Neural progenitor cell (in vitro differentiated cells): ENCODE results near the gene CNTNAP4. TPM values are rescaled to one million over a fixed set of nuclear protein-coding genes. Genes with fewer than 3 reads are reported as not detected.

ENCODE experiments used
- DNase-seq: peaks from one replicate; pipeline ENCODE4 v3.0.0-alpha.2; 2016; ENCODE audit warnings: low spot score
- H2AFZ ChIP-seq: fragments of 200-600 bp; sonication (generic); replicated peaks from 2 replicates; pipeline ENCODE4 v1.6.1; 2016; ENCODE audit warnings: antibody characterized with exemption
- H3F3A ChIP-seq: fragments of 200-600 bp; sonication (generic); 2 replicates; pipeline ENCODE4 v1.6.1; 2016; ENCODE audit warnings: antibody characterized with exemption, low read depth
- H3K27ac ChIP-seq: fragments of 200-600 bp; sonication (generic); 2 replicates; pipeline ENCODE4 v1.5.1; 2016; ENCODE audit warnings: mild to moderate bottlenecking
- H3K27me3 ChIP-seq: fragments of 200-600 bp; sonication (generic); 2 replicates; pipeline ENCODE4 v1.6.1; 2016; ENCODE audit warnings: mild to moderate bottlenecking, moderate library complexity
- H3K36me3 ChIP-seq: fragments of 200-600 bp; sonication (generic); 2 replicates; pipeline ENCODE4 v1.5.1; 2016
- H3K4me1 ChIP-seq: fragments of 200-600 bp; sonication (generic); 2 replicates; pipeline ENCODE4 v1.6.1; 2016; ENCODE audit warnings: mixed run types
- H3K4me2 ChIP-seq: fragments of 200-600 bp; sonication (generic); 2 replicates; pipeline ENCODE4 v1.6.1; 2016
- H3K4me3 ChIP-seq: fragments of 200-600 bp; sonication (generic); 2 replicates; pipeline ENCODE4 v1.5.1; 2016
- H3K79me2 ChIP-seq: fragments of 200-600 bp; sonication (generic); 2 replicates; pipeline ENCODE4 v1.6.1; 2016; ENCODE audit warnings: low read depth
- H3K9ac ChIP-seq: fragments of 200-600 bp; sonication (generic); 2 replicates; pipeline ENCODE4 v1.6.1; 2016
- H3K9me3 ChIP-seq: fragments of 200-600 bp; sonication (generic); 2 replicates; pipeline ENCODE4 v1.5.1; 2016; ENCODE audit warnings: low read depth
- H4K20me1 ChIP-seq: fragments of 200-600 bp; sonication (generic); 2 replicates; pipeline ENCODE4 v1.6.1; 2016; ENCODE audit warnings: low read depth
- H3K27ac Mint-ChIP-seq: 3 replicates; pipeline ENCODE4 v1.8.0; 2021; ENCODE audit warnings: mixed read lengths
- H3K27me3 Mint-ChIP-seq: 2 replicates; pipeline ENCODE4 v1.8.0; 2022; ENCODE audit warnings: low read depth, mild to moderate bottlenecking, inconsistent platforms, moderate library complexity, mixed read lengths; ENCODE audit not compliant: insufficient read depth
- H3K36me3 Mint-ChIP-seq: 3 replicates; pipeline ENCODE4 v1.8.0; 2021; ENCODE audit warnings: mixed read lengths
- H3K4me1 Mint-ChIP-seq: 3 replicates; pipeline ENCODE4 v1.8.0; 2021; ENCODE audit warnings: mixed read lengths
- H3K4me3 Mint-ChIP-seq: 3 replicates; pipeline ENCODE4 v1.8.0; 2021; ENCODE audit warnings: mild to moderate bottlenecking, moderate library complexity, mixed read lengths
- H3K9me3 Mint-ChIP-seq: 3 replicates; pipeline ENCODE4 v1.8.0; 2020; ENCODE audit warnings: mixed read lengths
- CTCF ChIP-seq: fragments of 200-600 bp; sonication (generic); IDR thresholded peaks from 2 replicates; pipeline ENCODE4 v1.5.1; 2017; ENCODE audit warnings: antibody characterized with exemption, mild to moderate bottlenecking
- EZH2 ChIP-seq: fragments of 200-600 bp; sonication (generic); IDR thresholded peaks from 2 replicates; pipeline ENCODE4 v1.6.1; 2017; ENCODE audit warnings: antibody characterized with exemption, mild to moderate bottlenecking, moderate library complexity
- EZH2phosphoT487 ChIP-seq: fragments of 200-600 bp; sonication (generic); IDR thresholded peaks from 2 replicates; pipeline ENCODE4 v1.6.1; 2017; ENCODE audit warnings: antibody characterized with exemption
- total RNA-seq: library from RNA; depleted of rRNA; stranded (reverse); fragments of >200 nt; gene quantifications from 2 replicates; pipeline ENCODE4 v1.2.3, GENCODE V29; 2015; ENCODE audit warnings: low replicate concordance

CNTNAP4 gene
- total RNA-seq, 1 donor from 2014 or later = 0.41 TPM

DNA sequence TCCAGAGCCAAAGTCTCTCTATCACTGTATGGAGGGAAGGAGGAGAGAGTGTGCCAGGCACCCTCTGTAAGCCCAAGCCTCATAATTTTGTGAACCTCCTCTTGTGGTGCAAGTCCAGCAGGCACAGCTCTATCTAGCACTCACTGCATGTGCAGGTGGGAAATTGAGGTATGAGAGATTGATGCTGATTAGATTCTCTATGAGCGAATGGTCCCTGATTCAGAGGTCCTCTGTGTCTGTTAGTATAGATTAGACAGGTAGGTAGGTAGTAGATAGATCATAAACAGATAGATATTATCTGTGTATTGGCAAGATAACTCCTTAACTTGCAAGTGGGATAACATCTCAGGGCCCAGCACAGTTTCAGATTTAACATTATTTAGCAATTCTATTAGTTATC lies 209.5 kb downstream of the CNTNAP4 start:
- no peak overlapping the region for H3K9ac ChIP-seq
- no peak overlapping the region for H3K27ac ChIP-seq
- H3F3A ChIP-seq = no peaks in the 10 kb centered on the region
- H3K79me2 ChIP-seq = no peaks in the 10 kb centered on the region
- H3K36me3 Mint-ChIP-seq = no peaks in the 10 kb centered on the region
- no peaks in the 10 kb centered on the region for H3K4me1 ChIP-seq
- H3K4me2 ChIP-seq = no peak overlapping the region
- H4K20me1 ChIP-seq = no peaks in the 10 kb centered on the region
- H3K9me3 ChIP-seq = no peaks in the 10 kb centered on the region
- no peak overlapping the region for H3K4me3 Mint-ChIP-seq
- H3K27ac Mint-ChIP-seq = no peak overlapping the region
- no peaks in the 10 kb centered on the region for H3K4me1 Mint-ChIP-seq
- no peaks in the 10 kb centered on the region for H3K36me3 ChIP-seq
- H3K27me3 Mint-ChIP-seq = peaks cover 5% of the 10 kb centered on the region
- H3K4me3 ChIP-seq = no peak overlapping the region
- no peak for DNase-seq
- peaks cover under 1% of the 10 kb centered on the region for H3K27me3 ChIP-seq
- H2AFZ ChIP-seq = no peak overlapping the region
- peaks cover under 1% of the 10 kb centered on the region for H3K9me3 Mint-ChIP-seq
- TF ChIP-seq CTCF (no peak), EZH2 (no peak), EZH2phosphoT487 (no peak)

DNA sequence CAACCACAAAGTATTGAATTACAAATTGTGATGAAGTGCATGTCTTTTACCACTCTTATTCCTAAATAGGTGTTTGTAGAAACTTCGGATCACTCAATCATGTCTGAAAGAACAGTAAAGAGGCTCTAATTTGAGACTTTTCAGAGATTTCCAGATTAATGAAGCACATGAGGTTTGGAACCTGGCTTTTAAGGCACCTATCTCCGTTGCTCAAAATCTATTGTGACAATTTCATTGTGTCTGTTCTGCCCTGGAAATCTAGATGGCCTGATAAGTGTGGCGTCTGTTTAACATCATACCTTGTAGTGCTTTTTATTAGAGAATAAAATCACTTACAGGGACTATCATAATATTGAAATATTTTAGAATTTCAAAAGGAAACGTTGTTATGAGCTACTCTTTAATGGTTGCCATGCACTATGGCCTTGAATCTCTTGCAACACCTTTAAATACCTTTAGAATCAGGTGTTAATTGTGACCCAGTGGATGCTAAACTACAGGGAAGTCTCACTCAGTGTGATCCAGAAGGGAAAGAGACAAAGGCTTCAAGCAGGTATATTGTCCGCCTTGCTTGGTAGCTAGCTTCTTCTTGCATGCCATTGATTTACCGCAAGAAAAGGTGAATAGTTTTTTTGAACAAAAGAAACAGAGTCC lies 210.3 kb downstream of the CNTNAP4 start:
- no peaks in the 10 kb centered on the region for H3K4me1 Mint-ChIP-seq
- no peak overlapping the region for H3K4me3 Mint-ChIP-seq
- peaks cover 3% of the 10 kb centered on the region for H3K9me3 Mint-ChIP-seq
- H3K27me3 Mint-ChIP-seq = peaks cover 5% of the 10 kb centered on the region
- TF ChIP-seq CTCF (no peak), EZH2phosphoT487 (no peak), EZH2 (no peak)
- no peaks in the 10 kb centered on the region for H3K36me3 ChIP-seq
- H3K4me3 ChIP-seq = no peak overlapping the region
- no peak overlapping the region for H3K9ac ChIP-seq
- H3K9me3 ChIP-seq = no peaks in the 10 kb centered on the region
- no peak for DNase-seq
- no peaks in the 10 kb centered on the region for H4K20me1 ChIP-seq
- no peak overlapping the region for H3K27ac Mint-ChIP-seq
- H3K27me3 ChIP-seq = no peaks in the 10 kb centered on the region
- H3K27ac ChIP-seq = no peak overlapping the region
- no peak overlapping the region for H3K4me2 ChIP-seq
- H3K4me1 ChIP-seq = no peaks in the 10 kb centered on the region
- no peaks in the 10 kb centered on the region for H3F3A ChIP-seq
- H2AFZ ChIP-seq = no peak overlapping the region
- H3K79me2 ChIP-seq = no peaks in the 10 kb centered on the region
- no peaks in the 10 kb centered on the region for H3K36me3 Mint-ChIP-seq

DNA sequence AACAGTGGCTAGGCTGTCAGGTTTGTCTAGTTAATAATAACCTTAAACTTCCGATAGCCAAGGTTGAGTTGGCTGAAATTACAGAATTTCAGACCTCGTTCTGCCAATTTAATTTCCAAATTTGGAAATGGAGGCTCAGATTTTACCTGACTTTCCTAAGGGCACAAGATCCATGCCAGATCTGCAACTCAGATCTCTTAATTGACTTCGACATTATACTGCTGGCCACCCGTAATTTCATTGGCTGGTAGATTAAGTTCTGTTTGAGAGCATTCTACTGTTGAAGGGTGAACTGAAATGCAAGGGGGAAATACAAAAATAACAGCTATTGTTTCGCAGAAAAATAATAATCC lies 210.8 kb downstream of the CNTNAP4 start:
- Histone ChIP-seq H3K79me2 (no peaks in the 10 kb centered on the region), H4K20me1 (no peaks in the 10 kb centered on the region), H3K4me3 (no peak overlapping the region), H3K27ac (no peak overlapping the region), H2AFZ (no peak overlapping the region), H3F3A (no peaks in the 10 kb centered on the region), H3K9me3 (no peaks in the 10 kb centered on the region), H3K9ac (no peak overlapping the region), H3K36me3 (no peaks in the 10 kb centered on the region), H3K4me2 (no peak overlapping the region), H3K4me1 (no peaks in the 10 kb centered on the region), H3K27me3 (no peaks in the 10 kb centered on the region)
- Mint-ChIP-seq H3K36me3 (no peaks in the 10 kb centered on the region), H3K4me3 (no peak overlapping the region), H3K9me3 (peaks cover 3% of the 10 kb centered on the region), H3K27me3 (peaks cover 5% of the 10 kb centered on the region), H3K27ac (no peak overlapping the region), H3K4me1 (no peaks in the 10 kb centered on the region)
- TF ChIP-seq CTCF (no peak), EZH2 (no peak), EZH2phosphoT487 (no peak)
- DNase-seq = no peak
